ENCODE results near the gene NF2. TPM values are rescaled to one million over a fixed set of nuclear protein-coding genes. Genes with fewer than 3 reads are reported as not detected.

The NF2 gene
- total RNA-seq, 4 donors from 2014 or later, result 32.4 to 36.8 (median 34.4) TPM

GRCh38 chr22:29567338-29567737 lies 36.1 kb upstream of the NF2 start:
- Histone ChIP-seq H3K9me3 (no peaks in the 10 kb centered on the region), H3K36me3 (peaks cover 54% of the 10 kb centered on the region), H3K27ac (no peak overlapping the region), H3K27me3 (no peaks in the 10 kb centered on the region), H3K4me3 (no peak overlapping the region), H3K4me1 (no peaks in the 10 kb centered on the region)
- no peak for DNase-seq (ENCODE audit: low spot score in 2 of 2)
- 82% methylated on average over 7 of the region's 7 CpGs for whole genome bisulfite sequencing
- TF ChIP-seq POLR2AphosphoS5 (IDR thresholded peaks at IDR 0.05) (no peak), POLR2A (IDR thresholded peaks at IDR 0.05) (no peak)

GRCh38 chr22:29569011-29569678 lies 34.3 kb upstream of the NF2 start:
- WGBS, result 94% methylated on average over 5 of the region's 7 CpGs
- H3K4me3 ChIP-seq, result no peak overlapping the region
- peaks cover 47% of the 10 kb centered on the region for H3K36me3 ChIP-seq
- no peak for DNase-seq (ENCODE audit: low spot score in 2 of 2)
- H3K4me1 ChIP-seq, result no peaks in the 10 kb centered on the region
- no peak for TF ChIP-seq CTCF (IDR thresholded peaks at IDR 0.05)
- TF ChIP-seq POLR2AphosphoS5 (IDR thresholded peaks at IDR 0.05), result no peak
- TF ChIP-seq POLR2A (IDR thresholded peaks at IDR 0.05), result no peak
- no peak for TF ChIP-seq EP300 (IDR thresholded peaks at IDR 0.05)
- no peaks in the 10 kb centered on the region for H3K27me3 ChIP-seq
- H3K27ac ChIP-seq, result no peak overlapping the region
- no peaks in the 10 kb centered on the region for H3K9me3 ChIP-seq

GRCh38 chr22:29570456-29570855 lies 33.0 kb upstream of the NF2 start:
- no peaks in the 10 kb centered on the region for H3K27me3 ChIP-seq
- no peaks in the 10 kb centered on the region for H3K4me1 ChIP-seq
- TF ChIP-seq POLR2A (IDR thresholded peaks at IDR 0.05), result no peak
- peaks cover 34% of the 10 kb centered on the region for H3K36me3 ChIP-seq
- no peak overlapping the region for H3K27ac ChIP-seq
- no peak for DNase-seq (ENCODE audit: low spot score in 2 of 2)
- no peak overlapping the region for H3K4me3 ChIP-seq
- WGBS, result 95% methylated on average over 7 of the region's 7 CpGs
- H3K9me3 ChIP-seq, result no peaks in the 10 kb centered on the region

- H3K4me3 ChIP-seq, result no peak overlapping the region
- WGBS, result 90% methylated on average over 2 of the region's 2 CpGs
- no peak for DNase-seq (ENCODE audit: low spot score in 2 of 2)
- no peaks in the 10 kb centered on the region for H3K4me1 ChIP-seq
- H3K27ac ChIP-seq, result no peak overlapping the region
- no peaks in the 10 kb centered on the region for H3K27me3 ChIP-seq
- H3K9me3 ChIP-seq, result no peaks in the 10 kb centered on the region
- peaks cover 33% of the 10 kb centered on the region for H3K36me3 ChIP-seq
- TF ChIP-seq POLR2AphosphoS5 (IDR thresholded peaks at IDR 0.05), result no peak
- no peak for TF ChIP-seq EP300 (IDR thresholded peaks at IDR 0.05)
- TF ChIP-seq POLR2A (IDR thresholded peaks at IDR 0.05), result no peak
- TF ChIP-seq CTCF (IDR thresholded peaks at IDR 0.05), result no peak
Observed at GRCh38 chr22:29570912-29571549, 32.4 kb upstream of the NF2 start.

- DNase-seq (ENCODE audit: low spot score in 2 of 2), result no peak
- Histone ChIP-seq H3K36me3 (peaks cover 3% of the 10 kb centered on the region), H3K4me1 (no peaks in the 10 kb centered on the region), H3K4me3 (no peak overlapping the region), H3K27me3 (no peaks in the 10 kb centered on the region), H3K27ac (no peak overlapping the region), H3K9me3 (no peaks in the 10 kb centered on the region)
- 88% methylated on average over 7 of the region's 7 CpGs for WGBS
- TF ChIP-seq CTCF (IDR thresholded peaks at IDR 0.05) (no peak), EP300 (IDR thresholded peaks at IDR 0.05) (no peak), POLR2A (IDR thresholded peaks at IDR 0.05) (no peak), POLR2AphosphoS5 (IDR thresholded peaks at IDR 0.05) (no peak)
Observed at GRCh38 chr22:29574762-29575450, 28.5 kb upstream of the NF2 start.
